GM12878 (cell line): ENCODE data around the gene TMEM131L. TPM values are rescaled to one million over a fixed set of nuclear protein-coding genes. Genes with fewer than 3 reads are reported as not detected.

ENCODE experiments used
- CBX5 ChIP-seq: sonication (generic); IDR thresholded peaks from 2 replicates; pipeline ENCODE4 v1.6.1; 2016; ENCODE audit warnings: low read depth, moderate library complexity, mild to moderate bottlenecking, inconsistent platforms
- CEBPB ChIP-seq, 2 experiments: fragments of 150-350 bp in 1 of 2; IDR thresholded peaks; 2 replicates each; pipeline ENCODE4 v1.6.1; 2012 to 2014; ENCODE audit warnings: low read depth in 2 of 2, low read length in 2 of 2, borderline replicate concordance in 1 of 2, inconsistent platforms in 1 of 2
- CREM ChIP-seq: IDR thresholded peaks from 2 replicates; pipeline ENCODE4 v1.6.1; 2014; ENCODE audit warnings: antibody characterized with exemption, low read depth
- CUX1 ChIP-seq: IDR thresholded peaks from 2 replicates; pipeline ENCODE4 v1.6.1; 2012; ENCODE audit warnings: improper control_type of control experiment, low read depth, low read length; ENCODE audit not compliant: insufficient replicate concordance
- NFYB ChIP-seq: IDR thresholded peaks from 2 replicates; pipeline ENCODE4 v1.6.1; 2011; ENCODE audit warnings: low read depth, mild to moderate bottlenecking, low read length, improper control_type of control experiment, moderate library complexity; ENCODE audit not compliant: insufficient read depth
- PML ChIP-seq: IDR thresholded peaks from 2 replicates; pipeline ENCODE4 v1.6.1; 2012; ENCODE audit warnings: low read length, inconsistent platforms
- REST ChIP-seq: IDR thresholded peaks from 2 replicates; pipeline ENCODE4 v1.6.1; 2012; ENCODE audit warnings: mild to moderate bottlenecking, low read depth, low read length
- RUNX3 ChIP-seq: IDR thresholded peaks from 2 replicates; pipeline ENCODE4 v1.6.1; 2012; ENCODE audit warnings: low read length, inconsistent platforms
- polyA plus RNA-seq, 11 experiments: library from polyadenylated mRNA; depleted of rRNA in 4 of 11; unstranded in 6 of 11; stranded (reverse) in 5 of 11; fragments of >200 nt; fragmentation: Nextera tagmentation in 4 of 11; fragmentation: Illumina TruSeq in 1 of 11; extraction: Ambion mirVana in 4 of 11; extraction: Trizol in 1 of 11; gene quantifications; 1 replicate in 1 of 11; 2 replicates in 10 of 11; pipeline versions ENCODE4 v1.2.1 to v1.2.3, GENCODE V29; 2011 to 2016; ENCODE audit warnings: inconsistent platforms in 2 of 11, missing spikeins in 2 of 11, low read depth in 1 of 11
- total RNA-seq, 4 experiments: library from RNA; depleted of rRNA in 3 of 4; stranded (reverse); fragments of >200 nt in 3 of 4; fragmentation: Illumina TruSeq in 1 of 4; extraction: Trizol in 1 of 4; gene quantifications; 2 replicates each; pipeline versions ENCODE4 v1.2.1 to v1.2.3, GENCODE V29; 2013 to 2021

TMEM131L gene
- total and polyA plus RNA-seq, 10 of the 15 experiments (the other 5 are each of a cell fraction or from before 2014, with no cell fraction given) = 8.5 to 101 (median 74.4) TPM

- TF ChIP-seq CUX1 = no peak
- no peak for TF ChIP-seq PML
- TF ChIP-seq RUNX3 = no peak
- no peak for TF ChIP-seq CEBPB (IDR thresholded peaks at IDR 0.05; ENCODE audit: borderline replicate concordance in 1 of 2, low read depth in 2 of 2, low read length in 2 of 2)
- TF ChIP-seq CBX5 = no peak
- TF ChIP-seq CREM = no peak
- TF ChIP-seq REST = no peak
- no peak for TF ChIP-seq NFYB
These were observed 54.1 kb downstream of the TMEM131L start (continued) for GRCh38 chr4:153520227-153520626.
